ENCODE data around the gene ANKH. TPM values are rescaled to one million over a fixed set of nuclear protein-coding genes. Genes with fewer than 3 reads are reported as not detected.

ANKH gene
- polyA plus RNA-seq, 1 donor (not counting 4 experiments of a cell fraction or from before 2014, with no cell fraction given), result 13.8 TPM

GRCh38 chr5:14723701-14724132, 147.9 kb downstream of the ANKH start:
- H3K27ac ChIP-seq (ENCODE audit: control insufficient read depth, insufficient read depth, low read length), result no peak overlapping the region
- no peak overlapping the region for H3K4me3 ChIP-seq (ENCODE audit: control insufficient read depth in 2 of 3, extremely low read depth in 1 of 3, insufficient read depth in 2 of 3, low read depth in 1 of 3, low read length in 3 of 3)
- peaks cover 6% of the 10 kb centered on the region for H3K4me1 ChIP-seq (ENCODE audit: control insufficient read depth, extremely low read depth, insufficient read depth, low read length)
- no peaks in the 10 kb centered on the region for H3K9me3 ChIP-seq (ENCODE audit: control insufficient read depth, low read depth, low read length)
- no peak overlapping the region for H3K9ac ChIP-seq (ENCODE audit: control insufficient read depth, extremely low read depth, insufficient read depth, low read length)
- no peaks in the 10 kb centered on the region for H4K20me1 ChIP-seq (ENCODE audit: control insufficient read depth, extremely low read depth, insufficient read depth, low read length)
- dilution Hi-C loops (cut with MboI; ENCODE audit: extremely low pct_ligation_motif_present, low sequenced_read_pairs), result no loop called here
- H3K4me2 ChIP-seq (ENCODE audit: control insufficient read depth, extremely low read depth, insufficient read depth, low read depth, low read length), result no peak overlapping the region
- no peak for TF ChIP-seq CTCF (optimal IDR thresholded peaks at IDR 0.05 in 1 of 3, IDR thresholded peaks at IDR 0.05 in 1 of 3, conservative IDR thresholded peaks at IDR 0.05 in 1 of 3; ENCODE audit: extremely low read depth in 1 of 3, insufficient read depth in 2 of 3, low read length in 3 of 3)
- no peak for TF ChIP-seq EZH2 (IDR thresholded peaks at IDR 0.05; ENCODE audit: low read length)
- no peaks in the 10 kb centered on the region for H3K27me3 ChIP-seq (ENCODE audit: control insufficient read depth, extremely low read depth, insufficient read depth, low read length)
- no peaks in the 10 kb centered on the region for H3K9me1 ChIP-seq (ENCODE audit: control insufficient read depth, extremely low read depth, insufficient read depth, low read length)
- no peaks in the 10 kb centered on the region for H3K79me2 ChIP-seq (ENCODE audit: control insufficient read depth, insufficient read depth, low read length)
- H3K36me3 ChIP-seq (ENCODE audit: control insufficient read depth in 2 of 2, extremely low read depth in 1 of 2, insufficient read depth in 2 of 2, low read length in 2 of 2), result no peaks in the 10 kb centered on the region
- FAIRE-seq (no peak), DNase-seq (ENCODE audit: low read depth, low spot score) (no peak)
- no peak overlapping the region for H2AFZ ChIP-seq (ENCODE audit: control insufficient read depth, low read length)

GRCh38 chr5:14722923-14723322, 148.7 kb downstream of the ANKH start:
- dilution Hi-C loops (cut with MboI; ENCODE audit: extremely low pct_ligation_motif_present, low sequenced_read_pairs), result no loop called here
- TF ChIP-seq EZH2 (IDR thresholded peaks at IDR 0.05; ENCODE audit: low read length) (no peak), CTCF (optimal IDR thresholded peaks at IDR 0.05 in 1 of 3, IDR thresholded peaks at IDR 0.05 in 1 of 3, conservative IDR thresholded peaks at IDR 0.05 in 1 of 3; ENCODE audit: extremely low read depth in 1 of 3, insufficient read depth in 2 of 3, low read length in 3 of 3) (no peak)

More at GRCh38 chr5:14722923-14723322, 148.7 kb downstream of the ANKH start:
- no peak overlapping the region for H3K9ac ChIP-seq (ENCODE audit: control insufficient read depth, extremely low read depth, insufficient read depth, low read length)
- DNase-seq (ENCODE audit: low read depth, low spot score) (no peak), FAIRE-seq (no peak)
- no peaks in the 10 kb centered on the region for H3K79me2 ChIP-seq (ENCODE audit: control insufficient read depth, insufficient read depth, low read length)
- H4K20me1 ChIP-seq (ENCODE audit: control insufficient read depth, extremely low read depth, insufficient read depth, low read length), result no peaks in the 10 kb centered on the region
- no peaks in the 10 kb centered on the region for H3K36me3 ChIP-seq (ENCODE audit: control insufficient read depth in 2 of 2, extremely low read depth in 1 of 2, insufficient read depth in 2 of 2, low read length in 2 of 2)
- H3K4me2 ChIP-seq (ENCODE audit: control insufficient read depth, extremely low read depth, insufficient read depth, low read depth, low read length), result no peak overlapping the region
- peaks cover 6% of the 10 kb centered on the region for H3K4me1 ChIP-seq (ENCODE audit: control insufficient read depth, extremely low read depth, insufficient read depth, low read length)
- no peak overlapping the region for H3K4me3 ChIP-seq (ENCODE audit: control insufficient read depth in 2 of 3, extremely low read depth in 1 of 3, insufficient read depth in 2 of 3, low read depth in 1 of 3, low read length in 3 of 3)
- H3K27me3 ChIP-seq (ENCODE audit: control insufficient read depth, extremely low read depth, insufficient read depth, low read length), result no peaks in the 10 kb centered on the region
- no peak overlapping the region for H2AFZ ChIP-seq (ENCODE audit: control insufficient read depth, low read length)
- no peak overlapping the region for H3K27ac ChIP-seq (ENCODE audit: control insufficient read depth, insufficient read depth, low read length)
- no peaks in the 10 kb centered on the region for H3K9me3 ChIP-seq (ENCODE audit: control insufficient read depth, low read depth, low read length)
- H3K9me1 ChIP-seq (ENCODE audit: control insufficient read depth, extremely low read depth, insufficient read depth, low read length), result no peaks in the 10 kb centered on the region
